Uterus (tissue), 4 donors: ENCODE data around the gene NEK9. TPM values are rescaled to one million over a fixed set of nuclear protein-coding genes. Genes with fewer than 3 reads are reported as not detected.

Experiments used
- DNase-seq, 2 donors: peaks; one replicate each; pipeline ENCODE4 v3.0.0-alpha.2; 2019 to 2020
- H3K27ac ChIP-seq, 2 donors: fragments of 200-600 bp; sonication (generic); 1 replicate in 1 of 2; 2 replicates in 1 of 2; pipeline ENCODE4 v1.5.1; 2016 to 2018
- H3K27me3 ChIP-seq, 2 donors: fragments of 200-600 bp; sonication (generic); one replicate each; pipeline ENCODE4 v1.5.1; 2018 to 2019; ENCODE audit warnings: control low read depth in 1 of 2
- H3K36me3 ChIP-seq, 2 donors: fragments of 200-600 bp; sonication (generic); one replicate each; pipeline ENCODE4 v1.5.1; 2019; ENCODE audit warnings: control low read depth in 1 of 2
- H3K4me1 ChIP-seq, 2 donors: fragments of 200-600 bp; sonication (generic); one replicate each; pipeline ENCODE4 v1.5.1; 2018 to 2019; ENCODE audit warnings: control low read depth in 1 of 2
- H3K4me3 ChIP-seq, 2 donors: fragments of 200-600 bp; sonication (generic); 1 replicate in 1 of 2; 2 replicates in 1 of 2; pipeline ENCODE4 v1.5.1; 2018 to 2019; ENCODE audit warnings: mild to moderate bottlenecking in 1 of 2
- H3K9me3 ChIP-seq, 2 donors: fragments of 200-600 bp; sonication (generic); one replicate each; pipeline ENCODE4 v1.5.1; 2019; ENCODE audit warnings: control low read depth in 1 of 2
- CTCF ChIP-seq, 4 experiments: fragments of 200-600 bp in 2 of 4; fragments of 450-650 bp in 2 of 4; sonication (generic) in 2 of 4; IDR thresholded peaks; one replicate each; pipeline ENCODE4 v1.5.1; 2016 to 2019; ENCODE audit warnings: antibody characterized with exemption in 4 of 4, mild to moderate bottlenecking in 2 of 4, moderate library complexity in 1 of 4
- POLR2A ChIP-seq, 2 donors: fragments of 450-650 bp; IDR thresholded peaks; one replicate each; pipeline ENCODE4 v1.6.1; 2016; ENCODE audit warnings: antibody characterized with exemption in 2 of 2, mild to moderate bottlenecking in 1 of 2, moderate library complexity in 1 of 2
- intact Hi-C: fragments of 100-400 bp; cut with DNase I; formaldehyde crosslinking; loops from one replicate; pipeline ENCODE4 v1.15.1; 2023; ENCODE audit warnings: low total_unique reads
- total RNA-seq, 4 donors: library from RNA; depleted of rRNA in 3 of 4; stranded (reverse); fragments of >200 nt in 3 of 4; gene quantifications; one replicate each; pipeline versions ENCODE4 v1.1.0 to v1.2.4, GENCODE V29; 2014 to 2023
- donor health status: DM: yes; HTN: yes; CAD: no.

The NEK9 gene
- total RNA-seq, 4 donors from 2014 or later = 51.2 to 115 (median 71.4) TPM

DNA sequence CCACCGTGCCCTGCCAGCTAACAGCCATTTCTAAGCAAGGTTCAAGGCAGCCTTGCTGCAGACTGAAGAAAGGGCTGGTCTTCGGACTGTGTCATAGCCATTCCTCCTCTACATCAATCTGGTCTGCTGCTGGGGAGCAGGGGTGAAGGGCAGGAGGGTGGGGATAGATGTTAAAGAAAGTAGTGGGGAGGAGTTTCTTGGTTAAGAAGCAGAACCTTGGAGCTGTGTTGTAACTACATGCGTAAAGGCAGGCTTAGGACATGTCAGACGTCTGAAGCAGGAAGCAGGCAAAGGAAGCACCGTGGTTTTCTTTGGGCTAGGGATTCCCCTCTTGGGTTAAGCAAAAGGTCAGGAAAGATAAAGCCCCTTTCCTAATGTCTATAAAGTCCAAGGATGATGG lies 18.1 kb upstream of the NEK9 start:
- no peak for TF ChIP-seq CTCF (IDR thresholded peaks at IDR 0.05)
- no peak for TF ChIP-seq POLR2A (IDR thresholded peaks at IDR 0.05)
- DNase-seq = no peak
- Histone ChIP-seq H3K36me3 (no peaks in the 10 kb centered on the region), H3K27me3 (no peaks in the 10 kb centered on the region), H3K4me1 (peaks cover 5 to 7% of the 10 kb centered on the region in 2 donors), H3K4me3 (no peak overlapping the region), H3K9me3 (no peaks in the 10 kb centered on the region), H3K27ac (peak overlapping the region; percentile 10 to 34)
- intact Hi-C loops = no loop called here

DNA sequence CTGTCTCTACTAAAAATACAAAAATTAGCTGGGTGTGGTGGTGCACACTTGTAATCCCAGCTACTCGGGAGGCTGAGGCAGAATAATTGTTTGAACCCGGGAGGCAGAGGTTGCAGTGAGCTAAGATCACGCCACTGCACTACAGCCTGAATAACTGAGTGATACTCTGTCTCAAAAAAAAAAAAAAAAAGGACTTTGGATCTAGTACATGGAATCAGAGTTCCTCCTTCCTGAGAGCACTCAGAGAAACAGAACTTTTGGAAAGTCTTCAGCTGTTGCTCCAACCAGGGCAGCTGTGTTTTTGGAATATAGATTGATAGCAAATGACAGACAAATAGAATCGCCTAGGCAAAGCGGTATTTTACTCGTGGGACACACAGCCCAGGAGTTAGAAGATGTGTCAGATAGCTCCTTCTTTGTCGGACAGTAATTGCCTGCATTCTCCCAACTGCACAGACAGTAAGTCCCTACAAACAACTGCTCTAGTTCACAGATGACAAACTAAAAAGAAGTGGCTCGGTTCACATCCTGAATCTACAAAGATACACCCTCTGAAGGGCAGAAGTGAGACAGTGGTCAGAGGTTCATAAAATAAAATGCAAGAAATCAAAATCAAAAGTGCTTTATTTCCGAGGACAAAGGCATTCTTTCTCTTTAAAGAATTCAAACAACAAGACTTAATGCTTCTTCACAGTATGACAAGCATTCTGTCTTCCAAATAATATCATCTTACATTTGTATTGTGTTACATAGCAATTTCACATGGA lies 17.1 kb upstream of the NEK9 start:
- no peaks in the 10 kb centered on the region for H3K27me3 ChIP-seq
- H3K4me1 ChIP-seq = peaks cover 5 to 7% of the 10 kb centered on the region in 2 donors
- no peaks in the 10 kb centered on the region for H3K9me3 ChIP-seq
- no peak for TF ChIP-seq POLR2A (IDR thresholded peaks at IDR 0.05)
- no peak for TF ChIP-seq CTCF (IDR thresholded peaks at IDR 0.05)
- no peak overlapping the region for H3K4me3 ChIP-seq
- H3K27ac ChIP-seq = no peak overlapping the region
- no peak for DNase-seq
- intact Hi-C loops = no loop called here
- H3K36me3 ChIP-seq = no peaks in the 10 kb centered on the region

- peak overlapping the region in 1 of 2 donors; percentile 45 for H3K27ac ChIP-seq
Measured at GRCh38 chr14:75142494-75142893, 15.6 kb upstream of the NEK9 start.

DNA sequence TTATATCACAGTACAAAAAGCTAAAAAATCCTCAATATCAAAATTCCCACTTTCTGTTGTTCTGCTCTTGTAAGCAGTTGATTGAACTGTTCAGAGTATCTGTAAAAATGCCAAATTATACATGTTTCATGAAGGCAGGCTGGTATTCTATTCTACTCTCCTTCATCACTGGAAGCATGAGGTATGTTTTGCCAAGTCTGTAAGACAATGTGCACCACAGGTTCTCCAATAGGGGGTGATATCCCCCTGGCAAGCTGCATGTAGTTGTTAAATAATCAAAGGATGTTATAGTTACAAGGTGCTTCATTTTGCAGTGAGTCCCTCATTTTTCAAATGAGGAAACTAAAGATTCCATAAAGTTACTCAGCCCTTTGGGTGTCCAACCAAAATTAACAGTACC lies 15.1 kb upstream of the NEK9 start:
- Histone ChIP-seq H3K4me1 (peaks cover under 1 to 7% of the 10 kb centered on the region in 2 donors), H3K9me3 (no peaks in the 10 kb centered on the region), H3K27me3 (no peaks in the 10 kb centered on the region), H3K36me3 (no peaks in the 10 kb centered on the region), H3K27ac (peak overlapping the region in 1 of 2 donors; percentile 45), H3K4me3 (no peak overlapping the region)
- intact Hi-C loops = no loop called here
- DNase-seq = no peak
- TF ChIP-seq CTCF (IDR thresholded peaks at IDR 0.05) = peak; percentile 10 to 40 (median 18)
- TF ChIP-seq POLR2A (IDR thresholded peaks at IDR 0.05) = no peak

More at GRCh38 chr14:75142494-75142893, 15.6 kb upstream of the NEK9 start:
- no peak for DNase-seq
- Histone ChIP-seq H3K9me3 (no peaks in the 10 kb centered on the region), H3K36me3 (no peaks in the 10 kb centered on the region), H3K4me3 (no peak overlapping the region), H3K27me3 (no peaks in the 10 kb centered on the region), H3K4me1 (peaks cover 5 to 7% of the 10 kb centered on the region in 2 donors)
- TF ChIP-seq CTCF (IDR thresholded peaks at IDR 0.05) = no peak
- TF ChIP-seq POLR2A (IDR thresholded peaks at IDR 0.05) = no peak
- intact Hi-C loops = no loop called here

DNA sequence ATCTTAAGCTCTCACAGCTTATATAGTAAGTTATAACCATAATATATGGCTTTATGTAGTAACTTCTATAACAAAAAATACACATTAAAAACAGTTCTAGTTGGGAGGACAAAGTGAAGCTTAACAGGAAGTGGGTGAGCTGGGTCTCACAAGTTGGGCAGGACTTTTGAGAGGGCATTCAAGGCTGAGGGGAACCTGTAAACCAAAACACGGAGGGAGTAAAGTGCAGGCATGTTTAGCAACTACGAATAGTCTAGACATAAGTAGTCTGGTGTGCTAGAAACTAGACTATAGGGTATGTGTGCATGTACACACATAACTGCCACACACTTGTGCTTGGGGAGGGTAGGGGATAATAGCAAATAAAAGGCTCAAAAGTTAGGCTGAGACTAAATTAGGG lies 14.2 kb upstream of the NEK9 start:
- Histone ChIP-seq H3K9me3 (no peaks in the 10 kb centered on the region), H3K27ac (no peak overlapping the region), H3K36me3 (no peaks in the 10 kb centered on the region), H3K4me3 (no peak overlapping the region), H3K27me3 (no peaks in the 10 kb centered on the region), H3K4me1 (peaks cover 0 to 7% of the 10 kb centered on the region in 2 donors)
- DNase-seq = no peak
- TF ChIP-seq POLR2A (IDR thresholded peaks at IDR 0.05) = no peak
- intact Hi-C loops = no loop called here
